Measurements from ENCODE around the gene TMEM218.

- TF ChIP-seq USF1 (IDR thresholded peaks at IDR 0.05) (no peak), CREB1 (IDR thresholded peaks at IDR 0.05; ENCODE audit: low read depth) (no peak), CEBPB (IDR thresholded peaks at IDR 0.05) (no peak), RAD21 (IDR thresholded peaks at IDR 0.05; ENCODE audit: low read depth) (no peak), NFIC (IDR thresholded peaks at IDR 0.05) (no peak), TAF1 (IDR thresholded peaks at IDR 0.05; ENCODE audit: low read depth) (no peak), TEAD4 (IDR thresholded peaks at IDR 0.05) (no peak), YY1 (IDR thresholded peaks at IDR 0.05; ENCODE audit: low read depth) (no peak), EP300 (IDR thresholded peaks at IDR 0.05; ENCODE audit: borderline replicate concordance) (no peak), TCF12 (IDR thresholded peaks at IDR 0.05; ENCODE audit: low read depth) (no peak), MAX (IDR thresholded peaks at IDR 0.05) (no peak)
These were observed 27.4 kb downstream of the TMEM218 start for GRCh38 chr11:125084057-125084416.
